ENCODE data around the gene UBAP1L. TPM values are rescaled to one million over a fixed set of nuclear protein-coding genes. Genes with fewer than 3 reads are reported as not detected.
"Not testable (repeated sequence)": the region's sequence is repeated elsewhere in the genome, so short reads cannot be mapped to it uniquely, and the experiment has no call there.

Gene UBAP1L
- total RNA-seq, 2 experiments from 2014 or later = 3.5 to 4.2 TPM

DNA sequence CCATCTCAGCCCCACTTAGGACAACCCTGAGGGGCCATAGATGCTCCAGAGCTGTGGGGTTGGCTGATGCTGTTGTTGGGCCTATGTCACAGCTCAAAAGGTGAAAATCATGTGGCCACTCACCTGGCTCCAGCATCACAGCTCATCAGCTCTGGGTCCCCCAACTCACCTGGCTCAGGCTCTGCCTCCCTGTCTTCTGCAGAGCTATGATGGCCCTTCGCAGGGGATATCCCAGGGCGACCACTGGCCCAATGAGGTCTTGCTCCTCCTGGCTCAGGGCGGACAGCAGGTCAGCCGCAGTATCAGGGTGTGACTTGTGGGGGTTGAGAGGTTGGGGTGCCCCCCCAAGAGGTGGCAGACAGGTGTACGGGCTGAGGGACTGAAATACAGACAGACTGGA is 15.7 kb downstream of the UBAP1L start:
- Mint-ChIP-seq H3K27me3 (ENCODE audit: low read depth) (no peaks in the 10 kb centered on the region), H3K27ac (no peak overlapping the region), H3K36me3 (ENCODE audit: low read depth) (peaks cover 10% of the 10 kb centered on the region), H3K4me3 (no peak overlapping the region), H3K4me1 (ENCODE audit: low read depth) (no peaks in the 10 kb centered on the region), H3K9me3 (ENCODE audit: insufficient read depth) (no peaks in the 10 kb centered on the region)
- ChIA-PET CTCF (interaction anchor here (1.7 kb wide), 1 partner anchor 44 kb away, joined by 6 read pairs; no protein-coding TSS in a partner anchor), POLR2A (no interaction called here)
- DNase-seq (no peak), ATAC-seq (no peak)

DNA sequence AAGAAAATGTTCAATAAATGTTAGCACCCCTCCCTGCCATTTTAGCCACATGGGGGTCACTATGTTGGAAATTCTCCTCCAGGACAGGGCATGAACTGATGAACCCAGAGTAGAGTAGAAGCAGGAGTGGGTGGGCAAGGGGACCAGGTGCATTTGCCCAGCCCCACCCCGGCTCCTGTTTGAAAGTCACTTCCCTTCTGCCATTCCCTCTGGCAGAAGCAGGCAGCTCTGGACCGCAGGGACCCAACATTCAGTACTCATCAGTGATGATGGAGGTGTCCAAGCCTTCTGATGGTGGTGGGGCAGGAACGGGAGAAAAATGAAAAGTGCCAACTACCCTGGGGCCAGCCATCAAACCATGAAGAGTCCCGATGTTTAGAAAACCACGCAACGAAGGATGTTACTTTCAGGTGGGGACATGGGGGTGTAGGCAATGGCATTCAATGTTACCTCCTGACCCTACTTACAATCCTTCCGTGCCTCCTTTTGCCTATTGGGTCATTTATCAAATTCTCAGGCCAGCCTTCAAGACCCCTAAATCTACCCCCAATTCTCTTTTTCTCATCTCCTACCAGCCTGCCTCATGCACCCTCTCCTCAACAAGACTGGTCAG is 17.2 kb downstream of the UBAP1L start:
- H3K36me3 Mint-ChIP-seq (ENCODE audit: low read depth) = peaks cover 10% of the 10 kb centered on the region
- no peak overlapping the region for H3K27ac Mint-ChIP-seq
- no peak overlapping the region for H3K4me3 Mint-ChIP-seq
- POLR2A ChIA-PET = no interaction called here
- H3K9me3 Mint-ChIP-seq (ENCODE audit: insufficient read depth) = no peaks in the 10 kb centered on the region
- H3K27me3 Mint-ChIP-seq (ENCODE audit: low read depth) = no peaks in the 10 kb centered on the region
- H3K4me1 Mint-ChIP-seq (ENCODE audit: low read depth) = no peaks in the 10 kb centered on the region
- DNase-seq (no peak), ATAC-seq (no peak)
- CTCF ChIA-PET = no interaction called here

DNA sequence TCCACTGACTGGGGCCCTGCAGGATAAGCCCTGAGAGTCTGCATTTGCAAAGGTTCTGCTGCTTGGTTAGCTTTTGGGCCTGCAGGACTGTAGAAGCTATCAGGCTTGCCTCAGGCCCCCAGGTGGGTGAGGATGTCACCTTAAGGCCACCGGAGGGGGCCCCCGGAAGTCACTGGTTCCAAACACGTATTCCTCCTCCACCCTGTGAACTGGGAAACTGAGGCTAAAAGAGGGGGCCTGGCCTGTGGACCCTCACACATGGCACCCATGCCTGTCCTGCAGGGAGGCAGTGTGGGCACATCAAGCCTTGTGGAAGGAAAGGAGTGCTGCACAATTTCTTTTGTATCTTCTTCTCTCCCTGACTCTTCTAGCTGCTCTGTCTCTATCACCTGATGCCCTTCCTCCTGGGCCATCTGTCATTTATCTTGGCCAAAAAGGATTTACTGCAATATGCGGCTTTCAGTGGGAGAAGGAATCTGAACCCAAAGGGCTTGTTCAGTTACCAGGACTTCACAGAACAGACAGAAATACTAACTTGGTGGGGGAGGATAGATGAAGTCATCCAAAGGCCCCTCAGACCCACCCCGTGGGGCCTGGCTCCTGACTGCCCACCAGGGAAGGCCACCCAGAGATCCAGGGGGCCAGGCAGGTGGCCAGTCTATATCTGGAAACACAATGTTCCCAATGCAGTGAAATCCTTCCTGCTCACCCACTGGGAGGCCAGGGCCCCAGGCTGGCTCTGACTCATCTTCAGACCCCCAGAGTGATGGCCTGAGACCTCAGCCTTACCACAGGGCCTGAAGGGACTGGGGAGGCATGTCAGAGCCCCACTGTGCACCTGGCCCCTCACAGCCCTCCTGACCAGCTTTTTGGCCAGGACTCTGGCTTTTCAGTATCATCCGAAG is 18.3 kb downstream of the UBAP1L start:
- Mint-ChIP-seq H3K4me3 (no peak overlapping the region), H3K36me3 (ENCODE audit: low read depth) (peaks cover 9% of the 10 kb centered on the region), H3K4me1 (ENCODE audit: low read depth) (no peaks in the 10 kb centered on the region), H3K27me3 (ENCODE audit: low read depth) (no peaks in the 10 kb centered on the region), H3K9me3 (ENCODE audit: insufficient read depth) (no peaks in the 10 kb centered on the region), H3K27ac (no peak overlapping the region)
- DNase-seq = no peak
- POLR2A ChIA-PET = no interaction called here
- ATAC-seq = no peak
- CTCF ChIA-PET = interaction anchor here (1.5 kb wide), 1 partner anchor 10 kb away, joined by 3 read pairs; no protein-coding TSS in a partner anchor

DNA sequence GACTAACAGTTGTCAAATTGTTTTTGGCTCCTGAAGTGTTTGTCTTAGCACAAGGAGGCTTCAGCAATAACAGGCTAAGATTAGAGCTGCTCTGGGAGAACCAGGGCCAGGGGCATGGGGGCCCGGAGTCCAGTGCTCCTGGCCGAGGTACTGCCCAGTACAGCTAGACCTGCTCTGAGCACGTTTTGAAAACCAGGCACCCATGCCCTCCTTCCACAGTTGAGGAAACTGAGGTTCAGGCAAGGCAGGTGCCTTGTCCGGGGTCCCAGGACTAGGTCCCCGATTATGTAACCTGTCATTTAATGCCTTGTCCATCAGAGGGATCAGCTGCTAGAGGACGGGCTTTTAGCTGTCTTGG is 19.3 kb downstream of the UBAP1L start:
- POLR2A ChIA-PET = no interaction called here
- H3K4me1 Mint-ChIP-seq (ENCODE audit: low read depth) = no peaks in the 10 kb centered on the region
- H3K27me3 Mint-ChIP-seq (ENCODE audit: low read depth) = no peaks in the 10 kb centered on the region
- H3K36me3 Mint-ChIP-seq (ENCODE audit: low read depth) = peaks cover 8% of the 10 kb centered on the region
- CTCF ChIA-PET = interaction anchor here (1.5 kb wide), 1 partner anchor 9 kb away, joined by 3 read pairs; no protein-coding TSS in a partner anchor
- no peaks in the 10 kb centered on the region for H3K9me3 Mint-ChIP-seq (ENCODE audit: insufficient read depth)
- no peak overlapping the region for H3K4me3 Mint-ChIP-seq
- ATAC-seq (no peak), DNase-seq (no peak)
- H3K27ac Mint-ChIP-seq = no peak overlapping the region

DNA sequence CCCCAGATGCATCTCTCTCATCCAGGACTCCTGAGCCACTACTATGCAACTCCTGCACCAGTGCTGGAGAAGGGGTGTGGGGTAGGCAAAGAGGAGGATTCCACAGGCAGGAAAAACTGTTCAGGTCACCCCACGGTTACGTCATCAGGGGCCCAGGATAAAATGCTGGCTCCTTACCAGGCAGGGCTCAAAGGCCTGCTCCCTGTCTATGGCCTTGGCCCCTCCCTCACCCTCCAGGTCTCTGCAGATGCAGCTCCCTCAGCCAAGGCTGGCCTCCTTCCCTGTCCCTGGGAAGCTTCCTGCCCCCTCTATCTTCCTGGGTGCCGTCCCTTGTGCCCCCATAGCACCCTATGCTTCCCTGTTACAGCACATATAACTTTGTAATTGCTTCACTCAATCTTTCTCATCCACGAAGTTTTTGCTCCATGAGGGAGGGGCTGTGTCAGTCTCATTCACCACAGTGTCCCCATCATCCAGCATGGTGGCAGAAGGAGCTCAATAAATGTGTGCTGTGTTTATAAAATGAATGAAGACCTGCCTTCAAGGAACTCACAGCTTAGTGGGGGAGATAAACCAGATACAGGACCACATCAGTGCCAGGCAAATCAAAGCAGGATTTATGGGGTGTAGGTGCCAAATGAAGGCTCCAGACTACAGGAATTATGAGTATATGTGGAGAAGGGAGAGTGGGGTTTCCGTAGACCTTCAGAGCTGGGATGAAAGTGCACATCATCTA is 19.8 kb downstream of the UBAP1L start:
- Mint-ChIP-seq H3K27me3 (ENCODE audit: low read depth) (no peaks in the 10 kb centered on the region), H3K4me3 (no peak overlapping the region), H3K9me3 (ENCODE audit: insufficient read depth) (no peaks in the 10 kb centered on the region), H3K36me3 (ENCODE audit: low read depth) (peaks cover 8% of the 10 kb centered on the region), H3K4me1 (ENCODE audit: low read depth) (no peaks in the 10 kb centered on the region), H3K27ac (no peak overlapping the region)
- no peak for DNase-seq
- POLR2A ChIA-PET = no interaction called here
- CTCF ChIA-PET = interaction anchor here (1.5 kb wide), 1 partner anchor 9 kb away, joined by 3 read pairs; no protein-coding TSS in a partner anchor
- no peak for ATAC-seq

DNA sequence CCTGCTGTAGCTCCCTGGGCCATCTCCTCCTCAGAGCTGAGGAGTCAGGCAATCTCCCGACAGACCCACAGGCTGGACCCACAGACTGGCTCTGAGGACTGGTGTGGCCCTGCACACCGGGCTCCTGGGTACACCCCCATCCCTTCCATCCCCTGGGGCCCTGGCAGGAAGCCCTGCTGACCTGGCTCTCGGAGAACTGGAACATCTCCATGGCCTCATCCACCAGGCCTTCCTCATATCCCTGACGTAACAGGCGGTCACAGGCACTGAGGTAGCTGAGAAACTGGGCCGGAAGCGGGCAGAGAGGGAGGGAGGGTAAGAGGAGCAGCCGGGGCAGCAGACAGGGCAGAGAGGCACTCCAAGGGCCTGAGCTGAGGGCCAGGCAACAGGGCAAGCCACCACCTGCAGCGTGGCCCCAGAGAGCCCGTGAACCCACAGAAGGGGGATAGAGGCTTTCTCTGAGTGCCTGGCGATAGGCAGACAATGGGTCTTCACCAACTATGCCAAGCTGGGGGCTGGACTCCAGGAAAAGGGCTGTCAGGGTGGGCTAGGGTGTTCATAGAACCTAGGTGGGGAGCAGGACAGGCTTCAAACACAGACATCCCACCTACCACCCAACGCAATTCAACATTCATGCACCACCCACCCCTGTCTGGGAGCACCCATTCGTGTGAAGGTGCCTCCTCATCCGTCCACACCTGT is 20.6 kb downstream of the UBAP1L start:
- Mint-ChIP-seq H3K27me3 (ENCODE audit: low read depth) (no peaks in the 10 kb centered on the region), H3K27ac (peak overlapping the region; percentile 19), H3K36me3 (ENCODE audit: low read depth) (peaks cover 8% of the 10 kb centered on the region), H3K4me3 (no peak overlapping the region), H3K9me3 (ENCODE audit: insufficient read depth) (no peaks in the 10 kb centered on the region), H3K4me1 (ENCODE audit: low read depth) (no peaks in the 10 kb centered on the region)
- no peak for DNase-seq
- ATAC-seq = no peak
- CTCF ChIA-PET = no interaction called here
- POLR2A ChIA-PET = no interaction called here

DNA sequence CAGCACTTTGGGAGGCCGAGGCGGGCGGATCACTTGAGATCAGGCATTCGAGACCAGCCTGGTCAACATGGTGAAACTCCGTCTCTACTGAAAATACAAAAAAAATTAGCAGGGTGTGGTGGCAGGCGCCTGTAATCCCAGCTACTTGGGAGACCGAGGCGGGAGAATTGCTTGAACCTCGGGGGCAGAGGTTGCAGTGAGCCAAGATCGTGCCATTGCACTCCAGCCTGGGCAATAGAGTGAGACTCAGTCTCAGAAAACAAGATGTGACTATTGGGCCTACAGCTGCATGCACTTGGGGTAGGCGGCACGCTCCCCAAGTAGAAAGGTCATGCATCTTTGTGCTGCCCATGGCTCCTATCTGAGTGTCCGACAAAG is 21.2 kb downstream of the UBAP1L start:
- H3K4me3 Mint-ChIP-seq; H3K27me3 Mint-ChIP-seq (ENCODE audit: low read depth); H3K27ac Mint-ChIP-seq; ATAC-seq; DNase-seq; H3K36me3 Mint-ChIP-seq (ENCODE audit: low read depth); H3K4me1 Mint-ChIP-seq (ENCODE audit: low read depth); H3K9me3 Mint-ChIP-seq (ENCODE audit: insufficient read depth); CTCF ChIA-PET: not testable (repeated sequence)
- POLR2A ChIA-PET = interaction anchor here (1.0 kb wide), 1 partner anchor 19 kb away, joined by 3 read pairs; no protein-coding TSS in a partner anchor

DNA sequence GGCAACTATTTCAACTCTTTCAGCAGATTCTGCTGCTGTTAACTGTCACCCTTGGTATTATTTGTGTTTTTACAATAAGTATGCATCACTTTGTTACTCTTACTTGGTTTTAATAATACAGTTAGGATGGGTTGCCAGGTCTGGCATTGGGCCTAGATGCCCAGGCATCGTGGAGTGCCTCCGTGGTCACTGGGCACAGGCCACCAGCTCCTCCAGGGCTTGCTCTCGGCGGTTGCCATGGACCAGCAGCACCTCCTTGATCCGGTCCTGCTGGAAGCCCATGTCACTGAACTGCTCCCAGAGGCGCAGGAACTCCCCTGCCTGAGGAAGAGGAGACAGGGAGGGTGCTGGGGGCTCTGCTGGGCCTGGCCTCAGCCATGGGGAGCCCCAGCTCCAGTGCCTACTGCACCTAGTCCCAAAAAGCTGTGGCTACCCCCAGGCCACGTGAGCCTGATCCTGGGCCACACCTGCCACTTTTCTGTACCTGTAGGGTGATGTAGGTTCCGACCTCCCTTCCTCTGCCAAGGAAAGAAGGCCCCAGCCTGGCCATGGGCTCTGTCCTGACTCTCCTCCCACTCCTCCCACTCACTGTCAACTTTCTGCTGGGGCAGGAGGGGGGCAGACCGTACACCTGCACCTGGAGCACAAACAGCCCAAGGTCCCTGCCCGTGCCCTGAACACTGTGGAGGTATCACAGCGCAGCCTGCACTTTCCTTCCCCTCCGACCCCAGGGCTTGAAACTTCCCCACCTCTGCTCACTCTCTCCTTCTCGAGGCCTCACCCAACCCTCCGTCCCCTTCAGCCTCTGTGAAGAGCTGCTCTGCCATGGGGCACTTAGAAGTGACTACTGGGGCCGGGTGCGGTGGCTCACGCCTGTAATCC is 21.8 kb downstream of the UBAP1L start:
- Mint-ChIP-seq H3K27me3 (ENCODE audit: low read depth) (no peaks in the 10 kb centered on the region), H3K9me3 (ENCODE audit: insufficient read depth) (no peaks in the 10 kb centered on the region), H3K36me3 (ENCODE audit: low read depth) (peaks cover 2% of the 10 kb centered on the region), H3K27ac (no peak overlapping the region), H3K4me1 (ENCODE audit: low read depth) (no peaks in the 10 kb centered on the region), H3K4me3 (no peak overlapping the region)
- ChIA-PET POLR2A (interaction anchor here (1.0 kb wide), 1 partner anchor 19 kb away, joined by 3 read pairs; no protein-coding TSS in a partner anchor), CTCF (no interaction called here)
- no peak for DNase-seq
- no peak for ATAC-seq

DNA sequence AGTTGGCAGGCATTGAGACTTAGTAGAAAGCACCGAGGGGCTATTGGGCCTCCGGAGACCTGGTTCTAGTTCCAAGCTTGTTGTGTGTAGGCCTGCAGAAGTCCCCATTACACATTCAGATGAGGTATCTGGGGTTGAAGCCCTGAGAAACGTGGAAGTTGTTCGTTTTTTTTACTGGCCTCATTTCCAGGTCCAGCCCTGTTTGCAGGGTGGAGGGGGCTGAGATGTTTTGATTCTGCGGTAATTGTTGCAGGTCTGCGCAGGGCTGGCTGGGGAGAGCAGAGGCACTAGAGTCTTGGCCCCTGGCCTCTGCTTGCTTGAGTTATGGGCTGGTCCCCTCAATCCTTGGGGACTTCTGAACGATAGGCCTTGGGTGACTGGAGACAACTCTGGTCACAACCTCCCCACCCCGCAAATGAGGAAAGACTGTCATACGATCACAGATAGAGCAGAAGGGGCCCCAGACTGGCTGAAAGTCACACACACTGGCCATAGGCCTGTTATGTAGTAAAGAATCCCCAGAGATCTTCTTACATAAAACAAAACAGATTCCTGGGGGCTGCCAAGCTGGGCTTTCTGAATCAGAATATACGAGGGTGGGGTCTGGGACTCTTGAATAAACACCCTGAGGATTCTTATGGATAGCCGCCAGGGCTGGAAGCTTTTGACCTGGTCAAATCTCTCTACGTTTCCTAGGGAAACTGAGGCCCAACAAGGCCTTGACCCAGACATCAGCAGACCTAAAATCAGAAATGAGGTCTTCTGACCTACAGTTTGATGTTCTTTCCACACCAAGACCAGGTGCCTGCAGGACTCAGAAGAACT is 22.8 kb downstream of the UBAP1L start:
- ChIA-PET POLR2A (no interaction called here), CTCF (interaction anchor here (1.5 kb wide), 1 partner anchor 9 kb away, joined by 3 read pairs; no protein-coding TSS in a partner anchor)
- H3K36me3 Mint-ChIP-seq (ENCODE audit: low read depth) = no peaks in the 10 kb centered on the region
- ATAC-seq (no peak), DNase-seq (no peak)
- no peaks in the 10 kb centered on the region for H3K27me3 Mint-ChIP-seq (ENCODE audit: low read depth)
- H3K9me3 Mint-ChIP-seq (ENCODE audit: insufficient read depth) = no peaks in the 10 kb centered on the region
- no peak overlapping the region for H3K4me3 Mint-ChIP-seq
- H3K27ac Mint-ChIP-seq = no peak overlapping the region
- H3K4me1 Mint-ChIP-seq (ENCODE audit: low read depth) = no peaks in the 10 kb centered on the region

DNA sequence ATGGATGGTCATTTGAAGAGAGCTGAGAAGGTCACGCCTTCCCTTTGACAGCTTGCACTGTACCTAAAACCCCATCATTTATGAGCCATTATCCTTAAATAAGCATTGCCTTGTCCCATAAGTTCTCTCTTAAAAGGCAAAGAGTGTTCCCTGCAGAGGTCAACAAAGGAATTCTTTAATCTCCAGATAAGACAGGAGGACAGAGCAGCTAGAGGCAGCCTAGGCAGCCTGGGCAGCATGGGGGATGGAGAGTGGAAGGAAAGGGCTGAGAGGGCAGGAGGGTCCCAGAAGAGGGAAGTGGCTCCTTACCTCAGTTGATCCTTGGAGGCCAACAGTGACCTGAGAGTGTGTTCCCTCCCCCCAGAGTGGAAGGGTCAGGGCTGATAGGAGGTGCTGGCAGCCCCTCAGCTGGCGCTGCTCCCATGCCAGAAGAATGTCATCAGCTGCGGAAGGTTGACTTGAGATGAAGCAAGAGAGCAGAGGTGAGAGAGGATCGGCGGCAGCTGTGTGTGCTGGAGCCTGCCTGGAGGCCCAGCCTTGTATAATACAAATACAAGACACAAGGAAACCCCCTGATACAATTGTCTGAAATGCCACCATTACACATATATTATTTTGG is 25.7 kb downstream of the UBAP1L start:
- ATAC-seq = no peak
- Mint-ChIP-seq H3K4me3 (no peak overlapping the region), H3K36me3 (ENCODE audit: low read depth) (no peaks in the 10 kb centered on the region), H3K4me1 (ENCODE audit: low read depth) (peaks cover 7% of the 10 kb centered on the region), H3K27ac (no peak overlapping the region), H3K27me3 (ENCODE audit: low read depth) (peaks cover 4% of the 10 kb centered on the region), H3K9me3 (ENCODE audit: insufficient read depth) (no peaks in the 10 kb centered on the region)
- CTCF ChIA-PET = interaction anchor here (0.6 kb wide), 1 partner anchor 18 kb away, joined by 3 read pairs; no protein-coding TSS in a partner anchor
- no peak for DNase-seq
- POLR2A ChIA-PET = no interaction called here
